OCI-LY1 (cell line): Measurements from ENCODE around the gene NFYC.

ENCODE experiments used
- H2AFZ ChIP-seq: fragments of 200-600 bp; sonication (generic), shearing (Covaris generic); 2 replicates; pipeline ENCODE4 v1.6.0; 2014; ENCODE audit warnings: antibody characterized with exemption, mild to moderate bottlenecking, low read length
- H3F3A ChIP-seq: fragments of 200-600 bp; sonication (generic), shearing (Covaris generic); 2 replicates; pipeline ENCODE4 v1.6.0; 2014; ENCODE audit warnings: mild to moderate bottlenecking, antibody characterized with exemption, low read length, moderate library complexity; ENCODE audit not compliant: insufficient read depth
- H3K27ac ChIP-seq: fragments of 200-600 bp; sonication (generic); 2 replicates; pipeline ENCODE4 v1.5.1; 2014; ENCODE audit warnings: low read length, mixed run types, mild to moderate bottlenecking, low read depth; ENCODE audit not compliant: poor library complexity, severe bottlenecking
- H3K27me3 ChIP-seq: fragments of 200-600 bp; sonication (generic); 2 replicates; pipeline ENCODE4 v1.6.0; 2014; ENCODE audit warnings: antibody characterized with exemption, mild to moderate bottlenecking, low read length, moderate library complexity; ENCODE audit not compliant: insufficient read depth
- H3K36me3 ChIP-seq: fragments of 200-600 bp; sonication (generic); 2 replicates; pipeline ENCODE4 v1.6.1; 2014; ENCODE audit warnings: mild to moderate bottlenecking, antibody characterized with exemption, low read length, moderate library complexity, mixed read lengths; ENCODE audit not compliant: insufficient read depth
- H3K4me1 ChIP-seq: fragments of 200-600 bp; sonication (generic); 2 replicates; pipeline ENCODE4 v1.5.1; 2014; ENCODE audit warnings: mild to moderate bottlenecking, low read length, moderate library complexity; ENCODE audit not compliant: insufficient read depth, severe bottlenecking
- H3K4me2 ChIP-seq: fragments of 200-600 bp; sonication (generic), shearing (Covaris generic); 2 replicates; pipeline ENCODE4 v1.6.1; 2014; ENCODE audit warnings: low read length
- H3K4me3 ChIP-seq: fragments of 200-600 bp; sonication (generic); 2 replicates; pipeline ENCODE4 v1.5.1; 2014; ENCODE audit warnings: low read length, low read depth, mild to moderate bottlenecking, mixed read lengths; ENCODE audit not compliant: poor library complexity, severe bottlenecking
- H3K79me2 ChIP-seq: fragments of 200-600 bp; shearing (Covaris generic); 2 replicates; pipeline ENCODE4 v1.6.1; 2016; ENCODE audit warnings: mixed run types, low read length, mixed read lengths; ENCODE audit not compliant: insufficient read depth
- H3K9ac ChIP-seq: fragments of 200-600 bp; sonication (generic), shearing (Covaris generic); 2 replicates; pipeline ENCODE4 v1.6.1; 2014; ENCODE audit warnings: mild to moderate bottlenecking, low read length, mixed read lengths
- H3K9me2 ChIP-seq: fragments of 200-600 bp; sonication (generic), shearing (Covaris generic); 2 replicates; pipeline ENCODE4 v1.6.1; 2014; ENCODE audit warnings: low read depth, mild to moderate bottlenecking, low read length, mixed read lengths
- H3K9me3 ChIP-seq: fragments of 200-600 bp; shearing (Covaris generic); 2 replicates; pipeline ENCODE4 v1.6.1; 2014; ENCODE audit warnings: low read length, mixed read lengths
- H4K20me1 ChIP-seq: fragments of 200-600 bp; sonication (generic), shearing (Covaris generic); 2 replicates; pipeline ENCODE4 v1.6.0; 2016; ENCODE audit warnings: mild to moderate bottlenecking, low read length; ENCODE audit not compliant: insufficient read depth
- CTCF ChIP-seq: fragments of 200-600 bp; sonication (generic), shearing (Covaris generic); IDR thresholded peaks from 2 replicates; pipeline ENCODE4 v1.5.1; 2017; ENCODE audit warnings: mild to moderate bottlenecking, antibody characterized with exemption, low read length, moderate library complexity, mixed read lengths
- EZH2 ChIP-seq: fragments of 200-600 bp; sonication (generic), shearing (Covaris generic); IDR thresholded peaks from 2 replicates; pipeline ENCODE4 v1.8.0; 2017; ENCODE audit warnings: borderline replicate concordance, mixed run types, mild to moderate bottlenecking, antibody characterized with exemption, low read length, moderate library complexity, mixed read lengths

NFYC gene

GRCh38 chr1:40774266-40774998 is 82.9 kb downstream of the NFYC start:
- Histone ChIP-seq H3K27ac (no peak overlapping the region), H3K9ac (no peak overlapping the region)
- TF ChIP-seq EZH2 (no peak), CTCF (peak; percentile 87)

GRCh38 chr1:40776236-40777072 is 85.0 kb downstream of the NFYC start:
- peaks cover 5% of the 10 kb centered on the region; the same call in 1 of the 2 replicates for H3K9me3 ChIP-seq
- H3K27me3 ChIP-seq = no peaks in the 10 kb centered on the region
- H3F3A ChIP-seq = no peaks in the 10 kb centered on the region
- no peaks in the 10 kb centered on the region for H3K9me2 ChIP-seq
- H3K4me3 ChIP-seq = no peak overlapping the region
- no peaks in the 10 kb centered on the region for H3K4me1 ChIP-seq
- no peak overlapping the region for H3K4me2 ChIP-seq
- H3K36me3 ChIP-seq = peaks cover 30% of the 10 kb centered on the region
- no peak overlapping the region for H3K27ac ChIP-seq
- no peaks in the 10 kb centered on the region for H3K79me2 ChIP-seq
- no peak overlapping the region for H3K9ac ChIP-seq
- no peaks in the 10 kb centered on the region for H4K20me1 ChIP-seq
- TF ChIP-seq CTCF = no peak
- no peak for TF ChIP-seq EZH2
- H2AFZ ChIP-seq = no peak overlapping the region

More at GRCh38 chr1:40774266-40774998, 82.9 kb downstream of the NFYC start:
- H3K36me3 ChIP-seq = peaks cover 50% of the 10 kb centered on the region
- no peaks in the 10 kb centered on the region for H3K27me3 ChIP-seq
- H3K79me2 ChIP-seq = no peaks in the 10 kb centered on the region
- no peaks in the 10 kb centered on the region for H3F3A ChIP-seq
- no peak overlapping the region for H3K4me2 ChIP-seq
- no peaks in the 10 kb centered on the region for H3K9me2 ChIP-seq
- no peaks in the 10 kb centered on the region for H3K4me1 ChIP-seq
- no peaks in the 10 kb centered on the region for H4K20me1 ChIP-seq
- H2AFZ ChIP-seq = no peak overlapping the region
- H3K4me3 ChIP-seq = no peak overlapping the region
- H3K9me3 ChIP-seq = peaks cover 5% of the 10 kb centered on the region; the same call in 1 of the 2 replicates

- Histone ChIP-seq H4K20me1 (no peaks in the 10 kb centered on the region), H3K9me3 (peaks cover 5% of the 10 kb centered on the region; the same call in 1 of the 2 replicates), H3K9ac (no peak overlapping the region), H3K4me3 (no peak overlapping the region), H3K27me3 (no peaks in the 10 kb centered on the region), H3K4me2 (no peak overlapping the region), H2AFZ (no peak overlapping the region), H3F3A (no peaks in the 10 kb centered on the region), H3K9me2 (no peaks in the 10 kb centered on the region), H3K4me1 (no peaks in the 10 kb centered on the region), H3K36me3 (peaks cover 28% of the 10 kb centered on the region), H3K79me2 (no peaks in the 10 kb centered on the region), H3K27ac (no peak overlapping the region)
- TF ChIP-seq CTCF (no peak), EZH2 (no peak)
Measured at GRCh38 chr1:40777224-40777970, 85.9 kb downstream of the NFYC start.
